ENCODE measurements around the gene GRIP1.

DNA sequence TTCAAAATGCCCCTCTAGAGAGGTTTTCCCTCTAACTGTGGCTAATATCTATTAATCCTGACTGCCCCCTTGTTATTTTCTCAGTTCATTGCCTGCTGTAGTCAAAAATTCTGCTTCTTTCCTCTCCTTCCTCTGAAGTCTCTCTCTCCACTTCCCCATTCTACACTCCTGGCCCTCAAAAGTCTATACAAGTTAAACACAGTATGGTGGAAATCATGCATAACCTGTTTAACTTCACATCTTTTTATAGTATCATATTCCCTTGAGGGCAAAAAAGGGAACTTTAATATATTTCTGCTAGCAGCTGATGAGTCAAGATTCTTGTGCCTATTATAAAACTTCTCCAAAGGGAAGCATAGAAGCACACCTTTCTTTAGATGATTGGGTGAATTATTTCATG is 16.7 kb downstream of the GRIP1 start:
- TF ChIP-seq RAD21 (IDR thresholded peaks at IDR 0.05; ENCODE audit: low read length) (no peak), RCOR1 (IDR thresholded peaks at IDR 0.05; ENCODE audit: insufficient replicate concordance, low read length) (no peak), POLR2A (IDR thresholded peaks at IDR 0.05; ENCODE audit: low read depth, low read length) (no peak)
- TF ChIP-seq, protein P1, sequence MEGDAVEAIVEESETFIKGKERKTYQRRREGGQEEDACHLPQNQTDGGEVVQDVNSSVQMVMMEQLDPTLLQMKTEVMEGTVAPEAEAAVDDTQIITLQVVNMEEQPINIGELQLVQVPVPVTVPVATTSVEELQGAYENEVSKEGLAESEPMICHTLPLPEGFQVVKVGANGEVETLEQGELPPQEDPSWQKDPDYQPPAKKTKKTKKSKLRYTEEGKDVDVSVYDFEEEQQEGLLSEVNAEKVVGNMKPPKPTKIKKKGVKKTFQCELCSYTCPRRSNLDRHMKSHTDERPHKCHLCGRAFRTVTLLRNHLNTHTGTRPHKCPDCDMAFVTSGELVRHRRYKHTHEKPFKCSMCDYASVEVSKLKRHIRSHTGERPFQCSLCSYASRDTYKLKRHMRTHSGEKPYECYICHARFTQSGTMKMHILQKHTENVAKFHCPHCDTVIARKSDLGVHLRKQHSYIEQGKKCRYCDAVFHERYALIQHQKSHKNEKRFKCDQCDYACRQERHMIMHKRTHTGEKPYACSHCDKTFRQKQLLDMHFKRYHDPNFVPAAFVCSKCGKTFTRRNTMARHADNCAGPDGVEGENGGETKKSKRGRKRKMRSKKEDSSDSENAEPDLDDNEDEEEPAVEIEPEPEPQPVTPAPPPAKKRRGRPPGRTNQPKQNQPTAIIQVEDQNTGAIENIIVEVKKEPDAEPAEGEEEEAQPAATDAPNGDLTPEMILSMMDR (conservative IDR thresholded peaks at IDR 0.05; ENCODE audit: low read depth, low read length), result no peak
